Loucy (cell line): Measurements from ENCODE around the gene PDCD10.

Source experiments
- H2AFZ ChIP-seq: fragments of 200-600 bp; sonication (generic); 2 replicates; pipeline ENCODE4 v1.6.0; 2016; ENCODE audit warnings: antibody characterized with exemption, mild to moderate bottlenecking, low read length, moderate library complexity
- H3F3A ChIP-seq: fragments of 200-600 bp; 2 replicates; pipeline ENCODE4 v1.6.0; 2016; ENCODE audit warnings: antibody characterized with exemption, low read depth, mild to moderate bottlenecking
- H3K27me3 ChIP-seq: fragments of 200-600 bp; sonication (generic); 2 replicates; pipeline ENCODE4 v1.6.1; 2014; ENCODE audit warnings: low read length, mild to moderate bottlenecking; ENCODE audit not compliant: insufficient read depth, poor library complexity, severe bottlenecking
- H3K36me3 ChIP-seq: fragments of 200-600 bp; sonication (generic); 2 replicates; pipeline ENCODE4 v1.6.1; 2016; ENCODE audit warnings: low read length; ENCODE audit not compliant: insufficient read depth
- H3K4me1 ChIP-seq: fragments of 200-600 bp; sonication (generic); 2 replicates; pipeline ENCODE4 v1.5.1; 2014; ENCODE audit warnings: low read length, mild to moderate bottlenecking; ENCODE audit not compliant: insufficient read depth, poor library complexity, severe bottlenecking
- H3K4me2 ChIP-seq: fragments of 200-600 bp; sonication (generic); 2 replicates; pipeline ENCODE4 v1.6.0; 2014; ENCODE audit warnings: antibody characterized with exemption, low read length, low read depth, mild to moderate bottlenecking; ENCODE audit not compliant: poor library complexity, severe bottlenecking
- H3K4me3 ChIP-seq: fragments of 200-600 bp; sonication (generic); 2 replicates; pipeline ENCODE4 v1.5.1; 2014; ENCODE audit warnings: low read length, mild to moderate bottlenecking, mixed read lengths; ENCODE audit not compliant: poor library complexity, severe bottlenecking
- H3K79me2 ChIP-seq: fragments of 200-600 bp; sonication (generic); 2 replicates; pipeline ENCODE4 v1.6.1; 2014; ENCODE audit warnings: low read length; ENCODE audit not compliant: insufficient read depth
- H3K9ac ChIP-seq: fragments of 200-600 bp; sonication (generic); 2 replicates; pipeline ENCODE4 v1.6.0; 2014; ENCODE audit warnings: mild to moderate bottlenecking, low read depth, low read length, moderate library complexity; ENCODE audit not compliant: poor library complexity, severe bottlenecking
- H3K9me2 ChIP-seq: fragments of 200-600 bp; sonication (generic); replicated peaks from 2 replicates; pipeline ENCODE4 v1.6.1; 2016; ENCODE audit warnings: low read depth, low read length, mixed read lengths
- H3K9me3 ChIP-seq: fragments of 200-600 bp; sonication (generic); 2 replicates; pipeline ENCODE4 v1.6.1; 2014; ENCODE audit warnings: mild to moderate bottlenecking, antibody characterized with exemption, low read length, low read depth; ENCODE audit not compliant: insufficient read depth
- H4K20me1 ChIP-seq: fragments of 200-600 bp; sonication (generic); 2 replicates; pipeline ENCODE4 v1.6.0; 2014; ENCODE audit warnings: antibody characterized with exemption, low read length, mild to moderate bottlenecking; ENCODE audit not compliant: insufficient read depth, poor library complexity, severe bottlenecking
- CTCF ChIP-seq: fragments of 200-600 bp; sonication (generic); conservative IDR thresholded peaks from 2 replicates; pipeline ENCODE4 v1.5.1; 2014; ENCODE audit warnings: mild to moderate bottlenecking, antibody characterized with exemption, low read length
- EZH2phosphoT487 ChIP-seq: fragments of 200-600 bp; IDR thresholded peaks from 2 replicates; pipeline ENCODE4 v1.6.1; 2018; ENCODE audit warnings: antibody characterized with exemption, mild to moderate bottlenecking, moderate library complexity, borderline replicate concordance

Gene PDCD10

GRCh38 chr3:167736997-167737396 lies 2.3 kb upstream of the PDCD10 start:
- no peak for TF ChIP-seq EZH2phosphoT487
- TF ChIP-seq CTCF, result no peak
- Histone ChIP-seq H4K20me1 (peaks cover 23% of the 10 kb centered on the region), H3K79me2 (peaks cover 31% of the 10 kb centered on the region), H2AFZ (no peak overlapping the region), H3K4me3 (peak overlapping the region; percentile 97), H3K4me1 (peaks cover 55% of the 10 kb centered on the region), H3K27me3 (no peaks in the 10 kb centered on the region), H3K9ac (peak overlapping the region; percentile 77), H3K4me2 (peak overlapping the region; percentile 93), H3F3A (no peaks in the 10 kb centered on the region; the same call in 1 of the 2 replicates), H3K9me2 (no peaks in the 10 kb centered on the region), H3K36me3 (no peaks in the 10 kb centered on the region), H3K9me3 (no peaks in the 10 kb centered on the region)

- H3K4me2 ChIP-seq, result peak overlapping the region; percentile 93
- H3K9ac ChIP-seq, result peak overlapping the region; percentile 77
- H3F3A ChIP-seq, result no peaks in the 10 kb centered on the region; the same call in 1 of the 2 replicates
- H2AFZ ChIP-seq, result peak overlapping the region; percentile 89; the same call in 1 of the 2 replicates
- H3K79me2 ChIP-seq, result peaks cover 38% of the 10 kb centered on the region
- H3K27me3 ChIP-seq, result no peaks in the 10 kb centered on the region
- peak overlapping the region; percentile 97 for H3K4me3 ChIP-seq
- no peaks in the 10 kb centered on the region for H3K36me3 ChIP-seq
- peaks cover 29% of the 10 kb centered on the region for H4K20me1 ChIP-seq
- H3K4me1 ChIP-seq, result peaks cover 62% of the 10 kb centered on the region
- no peaks in the 10 kb centered on the region for H3K9me2 ChIP-seq
- TF ChIP-seq EZH2phosphoT487 (no peak), CTCF (no peak)
- H3K9me3 ChIP-seq, result no peaks in the 10 kb centered on the region
Measured at GRCh38 chr3:167736264-167736787, 1.6 kb upstream of the PDCD10 start.

- Histone ChIP-seq H3F3A (no peaks in the 10 kb centered on the region; the same call in 1 of the 2 replicates), H3K4me2 (peak within 1 kb of the TSS; percentile 93), H3K9me3 (no peaks in the 10 kb centered on the region), H3K36me3 (no peaks in the 10 kb centered on the region), H3K4me1 (peaks cover 70% of the 10 kb centered on the region), H3K79me2 (peaks cover 46% of the 10 kb centered on the region), H2AFZ (peak within 1 kb of the TSS; percentile 89), H3K9ac (peak within 1 kb of the TSS; percentile 81), H3K4me3 (peak within 1 kb of the TSS; percentile 97), H3K27me3 (no peaks in the 10 kb centered on the region), H3K9me2 (no peaks in the 10 kb centered on the region), H4K20me1 (peaks cover 36% of the 10 kb centered on the region)
- no peak for TF ChIP-seq EZH2phosphoT487
- no peak for TF ChIP-seq CTCF
Measured at GRCh38 chr3:167735233-167736138, 794 bp upstream of the PDCD10 start, which contains the start of gene SERPINI1. SERPINI1 (plus strand) TSS chr3:167735721; CDS start chr3:167789129, 53,408 bp downstream.
